GM23248 (cell line): ENCODE measurements around the gene PDK4.

Experiments
- EZH2 ChIP-seq: fragments of 200-600 bp; sonication (generic); IDR thresholded peaks from 2 replicates; pipeline ENCODE4 v1.6.1; 2018; ENCODE audit warnings: antibody characterized with exemption, mild to moderate bottlenecking; ENCODE audit not compliant: insufficient read depth, poor library complexity, severe bottlenecking
- EZH2phosphoT487 ChIP-seq: fragments of 200-600 bp; sonication (generic); IDR thresholded peaks from 2 replicates; pipeline ENCODE4 v1.6.1; 2018; ENCODE audit warnings: antibody characterized with exemption, moderate library complexity, mild to moderate bottlenecking, low read depth; ENCODE audit not compliant: insufficient read depth

GRCh38 chr7:95590387-95591248 is 5.7 kb downstream of the PDK4 start:
- TF ChIP-seq EZH2phosphoT487 (no peak), EZH2 (no peak)
